ENCODE data around the gene REXO5. TPM values are rescaled to one million over a fixed set of nuclear protein-coding genes. Genes with fewer than 3 reads are reported as not detected.

REXO5 gene
- total and polyA plus RNA-seq, 2 of the 13 experiments (the other 11 are each of a cell fraction or from before 2014, with no cell fraction given): 5.9 to 13.1 TPM

- no peak for TF ChIP-seq ZNF264 (CRISPR knock-in tag; IDR thresholded peaks at IDR 0.05)
- 0 out of 2 replicates have a peak, but pooled peaks have one; percentile 43 for TF ChIP-seq IRF2 (CRISPR knock-in tag; IDR thresholded peaks at IDR 0.05)
- no peak for TF ChIP-seq ZNF720 (CRISPR knock-in tag; IDR thresholded peaks at IDR 0.05)
- no peak for TF ChIP-seq HOXA7 (CRISPR knock-in tag; IDR thresholded peaks at IDR 0.05)
- peak; percentile 10; the same call in 1 of the 2 replicates for TF ChIP-seq CEBPG (CRISPR knock-in tag; IDR thresholded peaks at IDR 0.05)
- TF ChIP-seq WIZ (CRISPR knock-in tag; IDR thresholded peaks at IDR 0.05): no peak
- no peak for TF ChIP-seq NFKBIZ (CRISPR knock-in tag; IDR thresholded peaks at IDR 0.05)
- no peak for TF ChIP-seq SRF (IDR thresholded peaks at IDR 0.05; ENCODE audit: low read depth, low read length)
- 0 out of 2 replicates have a peak, but pooled peaks have one; percentile 54 for TF ChIP-seq PRDM10 (CRISPR knock-in tag; IDR thresholded peaks at IDR 0.05; ENCODE audit: low read depth)
- no peak for TF ChIP-seq FOXA3 (CRISPR knock-in tag; IDR thresholded peaks at IDR 0.05)
- peak; percentile 57; the same call in 1 of the 2 replicates for TF ChIP-seq TGIF2 (CRISPR knock-in tag; IDR thresholded peaks at IDR 0.05)
- no peak for TF ChIP-seq ZUFSP (CRISPR knock-in tag; IDR thresholded peaks at IDR 0.05; ENCODE audit: borderline replicate concordance)
- TF ChIP-seq HDAC1 (CRISPR knock-in tag; IDR thresholded peaks at IDR 0.05): no peak
- no peak for TF ChIP-seq ZNF629 (CRISPR knock-in tag; conservative IDR thresholded peaks at IDR 0.05)
- no peak for TF ChIP-seq U2AF2 (IDR thresholded peaks at IDR 0.05; ENCODE audit: low read depth, low read length)
- peak; percentile 95; the same call in 1 of the 2 replicates for TF ChIP-seq SP140L (CRISPR knock-in tag; IDR thresholded peaks at IDR 0.05; ENCODE audit: borderline replicate concordance)
- TF ChIP-seq SMYD3 (CRISPR knock-in tag; IDR thresholded peaks at IDR 0.05): no peak
- TF ChIP-seq NR0B2 (CRISPR knock-in tag; IDR thresholded peaks at IDR 0.05): no peak
- no peak for TF ChIP-seq ZFYVE20 (CRISPR knock-in tag; IDR thresholded peaks at IDR 0.05; ENCODE audit: borderline replicate concordance, low read depth)
- no peak for TF ChIP-seq SNRNP70 (IDR thresholded peaks at IDR 0.05; ENCODE audit: low read depth, low read length)
- TF ChIP-seq TFDP2 (CRISPR knock-in tag; IDR thresholded peaks at IDR 0.05): peak; percentile 47; the same call in 1 of the 2 replicates
- peak; percentile 85; the same call in 1 of the 2 replicates for TF ChIP-seq PAX8 (CRISPR knock-in tag; IDR thresholded peaks at IDR 0.05; ENCODE audit: borderline replicate concordance)
- TF ChIP-seq RFXANK (CRISPR knock-in tag; IDR thresholded peaks at IDR 0.05): no peak
- no peak for TF ChIP-seq ZNF367 (CRISPR knock-in tag; IDR thresholded peaks at IDR 0.05; ENCODE audit: borderline replicate concordance)
These were observed 43.5 kb downstream of the REXO5 start (continued) for GRCh38 chr16:20849589-20850390.

All from HepG2 (cell line).